Gastroesophageal sphincter (tissue), 4 donors: ENCODE results near the gene MEAF6. TPM values are rescaled to one million over a fixed set of nuclear protein-coding genes. Genes with fewer than 3 reads are reported as not detected.

ENCODE experiments used
- ATAC-seq: fragments of 150-250 bp; one replicate; pipeline ENCODE4 v1.9.1; 2016; ENCODE audit warnings: mild to moderate bottlenecking, moderate library complexity
- H3K27ac ChIP-seq, 4 donors: fragments of 200-600 bp; sonication (generic) in 3 of 4; 1 replicate in 3 of 4; 2 replicates in 1 of 4; pipeline ENCODE4 v1.5.1; 2016 to 2019
- H3K27me3 ChIP-seq: fragments of 200-600 bp; sonication (generic); one replicate; pipeline ENCODE4 v1.5.1; 2019
- H3K36me3 ChIP-seq, 2 donors: fragments of 200-600 bp; sonication (generic); one replicate each; pipeline ENCODE4 v1.5.1; 2019; ENCODE audit warnings: control low read depth in 1 of 2
- H3K4me1 ChIP-seq, 3 donors: fragments of 200-600 bp; sonication (generic); 1 replicate in 2 of 3; 2 replicates in 1 of 3; pipeline ENCODE4 v1.5.1; 2016 to 2019; ENCODE audit warnings: control low read depth in 2 of 3
- H3K4me3 ChIP-seq, 2 donors: fragments of 200-600 bp; sonication (generic); one replicate each; pipeline ENCODE4 v1.5.1; 2019; ENCODE audit warnings: mild to moderate bottlenecking in 1 of 2, moderate library complexity in 1 of 2
- H3K9me3 ChIP-seq, 3 donors: fragments of 200-600 bp; sonication (generic); one replicate each; pipeline ENCODE4 v1.5.1; 2017 to 2019; ENCODE audit warnings: control low read depth in 2 of 3
- EP300 ChIP-seq: sonication (generic); formaldehyde crosslinking; IDR thresholded peaks from one replicate; pipeline ENCODE4 v1.6.1; 2017; ENCODE audit warnings: antibody characterized with exemption, mild to moderate bottlenecking
- POLR2A ChIP-seq, 2 donors: fragments of 450-650 bp; IDR thresholded peaks; one replicate each; pipeline ENCODE4 v1.6.1; 2017; ENCODE audit warnings: antibody characterized with exemption in 2 of 2, mild to moderate bottlenecking in 2 of 2, moderate library complexity in 1 of 2
- POLR2AphosphoS5 ChIP-seq: sonication (generic); formaldehyde crosslinking; IDR thresholded peaks from one replicate; pipeline ENCODE4 v1.6.1; 2017; ENCODE audit warnings: antibody characterized with exemption
- WGBS, 2 donors: methylation state at CpG; one replicate each; pipeline ENCODE4 v1.1.5; 2018; ENCODE audit warnings: low coverage in 1 of 2; 5-methylcytosine and 5-hydroxymethylcytosine counted together
- total RNA-seq, 4 donors: library from RNA; depleted of rRNA; stranded (reverse); fragments of >200 nt; gene quantifications; one replicate each; pipeline ENCODE4 v1.1.0, GENCODE V29; 2016
- TF ChIP-seq, protein P1 (sequence below), 4 experiments: fragments of 200-600 bp in 2 of 4; fragments of 450-650 bp in 2 of 4; sonication (generic) in 1 of 4; IDR thresholded peaks; one replicate each; pipeline ENCODE4 v1.5.1; 2017 to 2019; ENCODE audit warnings: antibody characterized with exemption in 4 of 4, mild to moderate bottlenecking in 2 of 4, moderate library complexity in 2 of 4

The MEAF6 gene
- total RNA-seq, 4 donors from 2014 or later = 89.7 to 129 (median 100) TPM

DNA sequence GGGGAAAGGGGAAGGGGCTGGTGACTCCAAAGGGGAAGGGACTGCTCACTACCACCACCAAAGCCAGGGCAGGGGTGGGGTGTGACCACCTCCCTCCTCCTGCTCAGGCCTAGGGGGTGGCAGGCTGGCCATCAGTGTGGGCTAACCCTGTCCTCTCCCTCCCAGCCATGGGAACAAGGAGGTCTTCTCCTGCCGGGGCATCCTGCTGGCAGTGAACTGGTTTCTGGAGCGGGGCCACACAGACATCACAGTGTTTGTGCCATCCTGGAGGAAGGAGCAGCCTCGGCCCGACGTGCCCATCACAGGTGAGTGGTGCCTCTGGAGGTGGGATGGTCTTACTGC lies 34.5 kb downstream of the MEAF6 start:
- ATAC-seq = no peak
- H3K4me3 ChIP-seq = peak overlapping the region in 1 of 2 donors; percentile 80
- H3K27ac ChIP-seq = peak overlapping the region in 3 of 4 donors; percentile 93 to 96 (median 96)
- H3K27me3 ChIP-seq = no peaks in the 10 kb centered on the region
- H3K36me3 ChIP-seq = peaks cover 0 to 72% of the 10 kb centered on the region in 2 donors
- H3K9me3 ChIP-seq = no peaks in the 10 kb centered on the region
- WGBS, 2 donors = no CpG with 5 or more reads among the region's 5 CpGs
- no peak for TF ChIP-seq POLR2A (IDR thresholded peaks at IDR 0.05)
- TF ChIP-seq, protein P1, sequence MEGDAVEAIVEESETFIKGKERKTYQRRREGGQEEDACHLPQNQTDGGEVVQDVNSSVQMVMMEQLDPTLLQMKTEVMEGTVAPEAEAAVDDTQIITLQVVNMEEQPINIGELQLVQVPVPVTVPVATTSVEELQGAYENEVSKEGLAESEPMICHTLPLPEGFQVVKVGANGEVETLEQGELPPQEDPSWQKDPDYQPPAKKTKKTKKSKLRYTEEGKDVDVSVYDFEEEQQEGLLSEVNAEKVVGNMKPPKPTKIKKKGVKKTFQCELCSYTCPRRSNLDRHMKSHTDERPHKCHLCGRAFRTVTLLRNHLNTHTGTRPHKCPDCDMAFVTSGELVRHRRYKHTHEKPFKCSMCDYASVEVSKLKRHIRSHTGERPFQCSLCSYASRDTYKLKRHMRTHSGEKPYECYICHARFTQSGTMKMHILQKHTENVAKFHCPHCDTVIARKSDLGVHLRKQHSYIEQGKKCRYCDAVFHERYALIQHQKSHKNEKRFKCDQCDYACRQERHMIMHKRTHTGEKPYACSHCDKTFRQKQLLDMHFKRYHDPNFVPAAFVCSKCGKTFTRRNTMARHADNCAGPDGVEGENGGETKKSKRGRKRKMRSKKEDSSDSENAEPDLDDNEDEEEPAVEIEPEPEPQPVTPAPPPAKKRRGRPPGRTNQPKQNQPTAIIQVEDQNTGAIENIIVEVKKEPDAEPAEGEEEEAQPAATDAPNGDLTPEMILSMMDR (IDR thresholded peaks at IDR 0.05) = no peak
- TF ChIP-seq EP300 = no peak
- no peak for TF ChIP-seq POLR2AphosphoS5
- H3K4me1 ChIP-seq = peaks cover 0 to 78% (median 50%) of the 10 kb centered on the region in 3 donors

DNA sequence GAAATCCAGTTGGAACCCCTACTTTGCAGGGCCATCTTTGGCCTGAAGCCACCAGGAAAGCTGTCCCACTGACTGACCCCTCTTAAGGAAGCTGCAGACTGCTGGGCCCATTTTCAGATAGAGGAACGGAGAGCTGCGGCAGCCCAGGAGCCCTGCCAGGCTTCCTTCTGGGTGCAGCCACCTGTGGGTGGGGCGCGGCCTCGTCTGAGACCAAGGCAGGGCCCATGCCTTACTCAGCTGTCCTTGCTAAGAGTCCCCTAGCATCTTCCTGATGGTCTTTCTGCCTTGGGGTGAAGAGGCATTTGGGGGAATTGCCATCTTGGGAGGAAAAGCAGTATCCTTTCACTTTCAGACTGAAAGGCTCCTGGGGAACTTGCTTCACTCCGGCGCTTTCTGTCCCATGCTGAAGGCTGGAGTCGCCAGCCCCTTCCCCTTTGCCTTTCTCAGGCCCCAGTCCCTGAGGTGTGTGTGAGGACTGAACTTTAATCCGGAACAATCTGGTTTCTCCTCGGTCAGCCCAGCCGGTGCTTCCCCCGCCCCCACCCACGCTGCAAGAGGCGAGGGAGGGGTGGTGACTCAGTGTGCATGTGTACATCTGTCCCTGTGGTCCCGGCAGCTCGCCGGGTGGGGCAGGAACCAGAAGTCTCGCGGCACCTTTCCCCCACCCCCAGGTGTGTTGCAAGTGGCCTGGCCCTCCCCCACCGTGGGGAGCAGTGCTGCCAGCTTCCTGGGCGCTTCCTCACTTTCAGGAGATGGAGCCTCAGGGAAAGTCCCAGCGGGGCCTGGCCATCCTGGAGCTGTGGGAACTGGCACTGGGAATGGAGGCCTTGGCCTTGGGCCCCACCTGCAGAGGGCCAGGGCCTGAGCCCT lies 35.1 kb downstream of the MEAF6 start:
- 0% methylated on average over 1 of the region's 22 CpGs for WGBS, 2 donors
- peak; percentile 76 for ATAC-seq
- Histone ChIP-seq H3K36me3 (peaks cover 0 to 67% of the 10 kb centered on the region in 2 donors), H3K4me3 (peak overlapping the region; percentile 1 to 80), H3K27me3 (no peaks in the 10 kb centered on the region), H3K9me3 (no peaks in the 10 kb centered on the region), H3K27ac (peak overlapping the region; percentile 19 to 96 (median 94)), H3K4me1 (peaks cover 0 to 73% (median 48%) of the 10 kb centered on the region in 3 donors)
- TF ChIP-seq EP300 (no peak), POLR2A (IDR thresholded peaks at IDR 0.05) (peak in 1 of 2 donors; percentile 22), POLR2AphosphoS5 (peak; percentile 92)

DNA sequence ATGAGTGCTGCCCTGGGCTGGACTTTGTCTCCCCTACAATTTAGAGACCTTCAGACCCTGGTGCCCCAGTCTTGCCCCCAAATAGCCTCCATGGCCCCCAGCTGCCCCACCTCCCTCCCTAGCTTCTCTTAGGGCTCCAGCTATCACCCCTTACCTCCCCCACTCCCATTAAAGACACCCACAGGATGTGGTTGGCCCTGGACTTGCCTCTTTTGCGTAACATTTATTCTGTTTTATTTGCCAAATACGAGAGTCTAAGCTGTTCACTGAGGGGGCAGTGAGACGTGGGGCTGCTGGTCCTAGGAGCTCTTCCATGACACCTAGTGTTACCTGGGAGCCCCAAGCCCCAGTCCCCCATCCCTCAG lies 35.7 kb downstream of the MEAF6 start:
- TF ChIP-seq, protein P1 (IDR thresholded peaks at IDR 0.05) = no peak
- TF ChIP-seq POLR2AphosphoS5 (no peak), EP300 (no peak), POLR2A (IDR thresholded peaks at IDR 0.05) (no peak)
- peak overlapping the region in 1 of 2 donors; percentile 80 for H3K4me3 ChIP-seq
- WGBS, 2 donors = 19% methylated on average over 3 of the region's 3 CpGs; no CpG with 5 or more reads in 1 of the 2 donors
- peaks cover 0 to 70% (median 49%) of the 10 kb centered on the region in 3 donors for H3K4me1 ChIP-seq
- no peak for ATAC-seq
- H3K27ac ChIP-seq = peak overlapping the region; percentile 19 to 96 (median 94)
- H3K36me3 ChIP-seq = peaks cover 0 to 61% of the 10 kb centered on the region in 2 donors
- no peaks in the 10 kb centered on the region for H3K9me3 ChIP-seq
- no peaks in the 10 kb centered on the region for H3K27me3 ChIP-seq

DNA sequence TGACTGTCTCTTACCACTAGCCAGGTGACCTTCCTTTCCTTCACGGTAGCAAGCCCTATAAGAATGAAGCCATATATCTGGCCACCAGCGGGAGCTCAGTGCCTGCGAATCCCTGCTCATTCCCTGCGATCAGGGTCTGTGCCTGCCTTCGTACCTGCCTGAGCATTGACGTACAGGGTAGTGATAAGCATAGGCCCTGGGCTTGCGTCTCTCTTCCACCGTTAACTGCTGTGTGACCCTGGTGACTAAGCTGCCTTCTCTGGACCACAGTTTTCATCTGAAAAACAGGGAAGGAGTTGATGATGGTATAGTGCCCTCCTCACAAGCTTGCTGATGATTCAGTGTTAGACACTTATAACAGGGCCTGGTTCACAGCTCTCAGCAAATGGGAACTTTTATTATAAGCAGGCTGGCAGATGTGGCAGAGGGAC lies 36.1 kb downstream of the MEAF6 start:
- TF ChIP-seq POLR2AphosphoS5 = no peak
- TF ChIP-seq POLR2A (IDR thresholded peaks at IDR 0.05) = no peak
- TF ChIP-seq EP300 = no peak
- TF ChIP-seq, protein P1 (IDR thresholded peaks at IDR 0.05) = no peak
- Histone ChIP-seq H3K4me3 (peak overlapping the region in 1 of 2 donors; percentile 80), H3K36me3 (peaks cover 0 to 57% of the 10 kb centered on the region in 2 donors), H3K9me3 (no peaks in the 10 kb centered on the region), H3K4me1 (peaks cover 0 to 72% (median 53%) of the 10 kb centered on the region in 3 donors), H3K27me3 (no peaks in the 10 kb centered on the region), H3K27ac (peak overlapping the region in 3 of 4 donors; percentile 93 to 96 (median 96))
- ATAC-seq = no peak
- 89% methylated on average over 8 of the region's 8 CpGs; no CpG with 5 or more reads in 1 of the 2 donors for WGBS, 2 donors

DNA sequence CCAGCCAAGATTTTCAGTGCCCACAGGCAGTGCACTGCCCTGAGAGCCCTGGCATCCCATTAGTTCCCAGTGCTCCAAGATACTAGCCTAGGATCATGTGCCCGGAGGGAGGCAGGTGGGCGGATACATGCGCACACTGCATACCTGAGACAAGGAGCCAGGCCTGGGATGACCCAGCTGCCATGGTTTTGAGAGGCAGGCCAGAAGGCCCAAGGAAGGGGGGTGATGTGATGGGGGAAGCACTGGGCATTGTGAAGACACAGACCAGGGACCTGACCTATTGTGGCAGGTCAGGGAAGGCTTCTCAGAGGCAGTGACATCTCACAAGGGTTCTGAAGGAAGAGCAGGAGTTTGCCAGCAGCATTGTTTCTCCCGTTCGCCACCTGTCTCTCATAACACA lies 36.6 kb downstream of the MEAF6 start:
- Histone ChIP-seq H3K4me1 (peaks cover 0 to 77% (median 54%) of the 10 kb centered on the region in 3 donors), H3K27me3 (no peaks in the 10 kb centered on the region), H3K9me3 (no peaks in the 10 kb centered on the region), H3K36me3 (peaks cover 0 to 52% of the 10 kb centered on the region in 2 donors), H3K4me3 (peak overlapping the region in 1 of 2 donors; percentile 80), H3K27ac (peak overlapping the region; percentile 88 to 96 (median 94))
- TF ChIP-seq, protein P1 (IDR thresholded peaks at IDR 0.05) = no peak
- TF ChIP-seq POLR2A (IDR thresholded peaks at IDR 0.05) (no peak), EP300 (no peak), POLR2AphosphoS5 (no peak)
- 90 to 94% methylated on average over 2 of the region's 5 CpGs for WGBS, 2 donors
- ATAC-seq = no peak
